HG03045 (cell line): ENCODE data around the gene USP48.
"Not testable (repeated sequence)": the region's sequence is repeated elsewhere in the genome, so short reads cannot be mapped to it uniquely, and the experiment has no call there.

Experiments
- ATAC-seq: cut with Tn5 transposase; IDR thresholded peaks from one replicate; pipeline ENCODE4 v1.9.1; 2021; ENCODE audit warnings: mild to moderate bottlenecking, moderate library complexity; ENCODE audit not compliant: unreplicated experiment

Gene USP48

GRCh38 chr1:21705303-21705980, 77.5 kb downstream of the USP48 start:
- no peak for ATAC-seq

DNA sequence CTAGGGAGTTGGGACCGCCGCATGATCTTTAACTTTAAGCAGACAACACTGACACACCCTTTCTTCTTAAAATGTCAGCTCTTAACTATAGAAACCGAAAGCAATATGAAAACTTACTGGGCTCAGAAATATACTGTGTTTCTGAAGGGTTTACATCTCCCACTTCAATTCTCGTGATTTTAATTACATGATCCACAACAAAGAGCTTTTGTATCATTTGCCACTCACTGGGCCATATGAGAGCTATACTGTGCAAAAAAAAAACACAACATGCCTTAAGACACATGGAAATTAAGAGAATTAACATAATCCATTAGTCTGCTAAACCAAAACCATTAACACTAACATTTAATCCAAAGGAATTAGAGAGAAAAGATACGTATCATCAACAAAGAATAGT, 78.8 kb downstream of the USP48 start:
- ATAC-seq = no peak

GRCh38 chr1:21703318-21703963, 79.5 kb downstream of the USP48 start:
- ATAC-seq = no peak

- ATAC-seq = no peak
Observed at GRCh38 chr1:21702780-21703179, 80.2 kb downstream of the USP48 start.

DNA sequence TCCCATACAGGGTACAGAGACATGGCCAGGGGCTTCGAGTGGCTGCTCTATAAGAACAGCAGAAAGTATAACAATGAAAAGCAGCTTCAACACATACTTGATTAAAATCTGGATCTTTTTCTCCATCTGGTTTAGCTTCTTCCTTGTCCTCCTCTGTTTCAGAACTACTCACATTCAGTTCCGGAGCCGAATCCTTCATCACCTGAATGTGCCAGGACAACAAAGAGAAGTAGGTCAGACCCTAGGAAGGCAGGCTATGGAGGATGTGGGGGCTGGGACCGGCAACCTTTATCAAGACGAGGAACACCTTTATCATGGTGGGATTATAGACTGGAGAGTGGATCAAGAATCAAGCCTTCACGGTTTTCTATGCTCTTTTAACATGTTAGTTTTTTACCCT, 81.5 kb downstream of the USP48 start:
- ATAC-seq = no peak

GRCh38 chr1:21700094-21700493, 82.9 kb downstream of the USP48 start:
- no peak for ATAC-seq

GRCh38 chr1:21696931-21697330, 86.0 kb downstream of the USP48 start:
- ATAC-seq = no peak

DNA sequence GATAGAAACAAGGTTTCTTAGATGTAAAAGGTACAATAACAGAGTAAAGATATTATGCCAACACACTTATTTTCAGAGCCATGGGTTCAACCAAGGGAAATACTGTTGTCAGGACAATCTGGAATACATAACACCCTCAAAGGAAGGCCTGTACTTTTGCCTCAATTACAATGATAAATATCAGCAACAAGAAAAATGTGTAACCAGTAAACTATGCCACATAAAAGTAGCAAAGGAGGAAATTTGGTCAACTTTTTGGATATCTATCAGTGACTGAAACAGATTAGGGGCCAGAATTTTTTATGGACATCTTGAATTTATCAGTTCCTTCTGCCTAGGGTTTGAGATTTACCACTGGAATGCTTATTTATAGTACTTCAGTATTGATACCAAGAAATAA, 89.2 kb downstream of the USP48 start:
- no peak for ATAC-seq

DNA sequence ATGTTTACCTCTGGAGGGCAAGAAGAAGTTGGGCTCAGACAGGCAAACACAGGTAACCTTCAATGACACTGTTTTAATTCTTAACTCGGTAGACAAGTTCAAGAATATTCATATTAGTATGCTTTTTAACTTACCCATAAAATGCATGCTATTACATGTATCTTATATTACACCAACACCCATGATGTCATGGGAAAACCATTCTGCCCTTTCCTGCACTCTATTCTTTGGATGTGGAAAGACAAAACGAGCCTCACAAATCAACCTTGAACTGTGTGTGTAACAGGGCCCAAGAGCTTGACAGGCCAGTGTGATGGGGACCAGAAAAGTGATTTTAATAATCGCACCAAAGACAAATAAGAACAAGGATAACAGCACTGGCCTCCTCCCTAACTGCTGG, 91.2 kb downstream of the USP48 start:
- ATAC-seq = no peak

DNA sequence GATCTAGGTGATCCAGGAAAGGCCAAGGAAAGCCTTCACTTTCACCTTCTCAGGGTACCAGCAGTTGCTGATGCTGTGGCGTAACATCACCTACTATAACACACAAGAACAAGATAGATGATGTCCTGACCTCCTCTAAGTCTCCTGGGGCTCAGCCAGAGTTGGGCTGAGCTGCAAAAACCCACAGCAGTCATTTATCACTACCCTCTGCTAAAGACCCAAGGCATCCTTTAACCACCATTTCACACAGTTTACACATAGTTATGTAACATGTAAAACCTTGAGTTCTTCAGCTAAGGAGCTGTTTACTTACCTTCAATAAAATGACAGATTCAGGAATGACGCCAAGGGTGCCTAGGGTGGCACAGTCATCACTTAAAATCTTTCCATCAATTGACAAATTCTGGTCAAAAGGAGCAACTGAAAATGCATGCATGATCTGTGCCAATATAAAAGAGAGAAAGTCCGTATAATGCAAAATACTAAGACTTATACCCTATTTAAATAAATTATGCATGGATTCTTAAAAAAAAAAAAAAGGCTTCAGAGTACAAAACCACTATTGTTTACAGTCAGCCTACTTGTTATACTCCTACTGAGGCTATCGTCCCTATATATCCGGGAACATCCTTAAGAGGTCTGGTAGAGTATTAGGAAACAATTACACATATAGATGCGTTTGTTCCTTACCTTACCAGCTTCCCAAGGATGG, 93.1 kb downstream of the USP48 start:
- no peak for ATAC-seq

DNA sequence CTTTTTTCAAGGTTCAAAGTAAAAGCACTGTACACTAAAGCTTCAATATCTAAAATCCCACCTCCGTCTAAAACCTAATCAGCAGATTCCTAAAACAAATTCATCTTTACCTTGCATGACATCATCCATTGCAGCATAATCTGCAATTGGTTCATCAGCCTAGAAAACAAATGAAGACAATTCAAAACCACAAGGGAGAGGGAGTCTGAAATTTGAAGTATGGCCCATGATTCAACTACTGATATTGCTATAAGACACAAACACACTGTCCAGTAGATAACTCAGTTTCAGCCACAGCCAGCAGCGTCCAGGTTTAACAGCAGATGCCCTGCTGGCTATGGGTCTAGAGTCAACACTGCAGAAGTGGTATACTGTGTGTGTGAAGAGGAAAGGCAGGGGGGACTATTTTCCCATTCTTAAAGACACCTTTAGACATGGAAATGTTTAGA, 95.8 kb downstream of the USP48 start:
- ATAC-seq = no peak

DNA sequence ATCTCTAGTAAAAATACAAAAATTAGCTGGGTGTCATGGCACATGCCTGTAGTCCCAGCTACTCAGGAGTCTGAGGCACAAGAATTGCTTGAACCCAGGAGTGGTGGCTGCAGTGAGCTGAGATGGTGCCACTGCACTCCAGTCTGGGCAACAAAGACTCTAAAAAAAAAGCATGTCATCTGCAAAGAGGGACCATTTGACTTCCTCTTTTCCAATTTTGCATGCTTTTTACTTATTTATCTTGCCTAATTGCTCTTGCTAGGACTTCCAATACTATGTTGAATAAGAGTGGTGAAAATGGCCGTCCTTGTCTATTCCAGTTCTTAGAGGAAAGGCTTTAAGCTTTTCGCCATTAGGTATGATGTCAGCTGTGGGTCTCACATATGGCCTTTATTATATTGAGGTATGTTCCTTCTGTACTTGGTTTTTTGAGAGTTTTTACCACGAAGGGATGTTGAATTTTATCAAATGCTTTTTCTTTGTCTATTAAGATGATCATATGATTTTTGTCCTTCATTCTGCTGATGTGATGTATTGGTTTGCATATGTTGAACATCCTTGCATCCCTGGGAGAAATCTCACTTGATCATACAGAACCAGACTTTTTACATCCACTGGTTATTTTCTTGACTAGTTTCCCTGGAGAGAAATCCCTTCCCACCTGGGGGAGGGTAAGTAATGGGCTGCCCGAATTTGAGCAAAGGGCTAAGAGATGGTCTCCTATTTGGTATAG, 96.8 kb downstream of the USP48 start:
- no peak for ATAC-seq

GRCh38 chr1:21681426-21681825, 101.5 kb downstream of the USP48 start:
- ATAC-seq = no peak

DNA sequence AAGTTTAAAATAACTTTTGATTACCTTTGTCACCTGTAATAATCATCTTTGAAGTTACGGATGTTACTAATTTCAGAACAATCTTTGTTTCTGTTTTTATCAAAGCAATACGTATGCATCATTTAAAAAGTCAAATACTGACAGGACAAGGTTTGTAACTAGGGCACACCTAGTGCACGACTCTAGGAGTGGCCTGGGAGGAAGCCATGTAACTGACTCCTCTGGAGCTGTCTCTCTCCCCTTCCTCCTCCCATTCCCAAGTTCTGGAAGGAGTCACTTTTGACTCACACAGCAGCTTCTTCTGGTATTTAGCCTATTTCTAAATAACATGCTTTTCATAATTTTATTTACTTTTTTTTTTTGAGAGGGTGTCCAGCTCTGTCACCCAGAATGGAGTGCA, 102.0 kb downstream of the USP48 start:
- ATAC-seq = no peak

GRCh38 chr1:21680381-21680780, 102.6 kb downstream of the USP48 start:
- no peak for ATAC-seq

GRCh38 chr1:21677168-21677567, 105.8 kb downstream of the USP48 start:
- no peak for ATAC-seq

DNA sequence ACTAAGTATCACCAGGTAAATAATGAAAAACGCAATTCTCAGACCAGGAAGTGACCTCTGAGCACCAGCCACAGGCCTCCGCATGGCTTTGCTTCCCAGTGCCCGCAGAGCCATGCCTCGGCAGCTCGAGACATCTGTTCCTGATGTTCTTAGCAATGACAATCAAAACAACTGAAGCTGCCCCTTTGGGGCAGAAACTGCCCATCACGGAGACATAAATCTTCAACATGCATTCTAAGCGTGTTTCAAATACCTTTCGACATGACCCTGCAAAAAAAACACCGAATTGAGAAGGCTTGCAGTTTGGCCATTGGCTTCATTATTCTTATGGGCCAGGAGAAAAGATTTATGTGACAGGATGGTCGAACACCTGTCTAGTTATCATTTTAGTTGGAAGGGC, 108.0 kb downstream of the USP48 start:
- no peak for ATAC-seq

DNA sequence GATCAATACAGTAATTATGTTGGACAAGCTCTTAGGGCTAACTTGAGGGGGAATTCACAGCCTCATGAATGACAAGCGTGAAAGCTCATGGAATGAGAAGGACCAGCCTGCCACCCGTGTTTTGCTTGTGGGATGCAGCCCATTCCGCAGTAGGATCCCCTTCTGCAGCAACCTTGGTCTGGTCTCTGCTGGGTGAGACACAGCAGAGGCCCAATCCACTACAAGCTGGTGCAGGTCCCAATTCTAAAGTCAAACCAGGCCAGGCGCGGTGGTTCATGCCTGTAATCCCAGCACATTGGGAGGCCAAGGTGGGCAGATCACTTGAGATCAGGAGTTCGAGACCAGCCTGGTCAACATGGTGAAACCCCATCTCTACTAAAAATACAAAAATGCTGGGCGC, 109.1 kb downstream of the USP48 start:
- not testable (repeated sequence) for ATAC-seq

GRCh38 chr1:21673277-21673780, 109.6 kb downstream of the USP48 start:
- ATAC-seq = no peak

GRCh38 chr1:21672478-21673276, 110.3 kb downstream of the USP48 start:
- ATAC-seq = no peak
